T-helper 1 cell treated with Interleukin-12 subunit alpha and Interleukin-12 subunit beta and Interleukin-4 antibody, amounts not matched to agents 30 μg/mL and 1 μg/mL, for 36 hours (primary cell): ENCODE measurements around the gene AFF3.

Experiments
- H3K27ac Mint-ChIP-seq: one replicate; pipeline ENCODE4 v1.8.0; 2021; ENCODE audit warnings: mild to moderate bottlenecking, mixed read lengths
- H3K27me3 Mint-ChIP-seq: one replicate; pipeline ENCODE4 v1.8.0; 2021; ENCODE audit warnings: low read depth, mixed read lengths
- H3K36me3 Mint-ChIP-seq: one replicate; pipeline ENCODE4 v1.8.0; 2021; ENCODE audit warnings: low read depth, mixed read lengths
- H3K4me1 Mint-ChIP-seq: one replicate; pipeline ENCODE4 v1.8.0; 2021; ENCODE audit warnings: low read depth, mixed read lengths
- H3K4me3 Mint-ChIP-seq: one replicate; pipeline ENCODE4 v1.8.0; 2021; ENCODE audit warnings: mild to moderate bottlenecking, moderate library complexity, mixed read lengths
- H3K9me3 Mint-ChIP-seq: one replicate; pipeline ENCODE4 v1.8.0; 2021; ENCODE audit warnings: mixed read lengths

AFF3 gene

GRCh38 chr2:99550368-99550767, 592.0 kb downstream of the AFF3 start:
- no peaks in the 10 kb centered on the region for H3K4me1 Mint-ChIP-seq
- no peaks in the 10 kb centered on the region for H3K27me3 Mint-ChIP-seq
- no peaks in the 10 kb centered on the region for H3K9me3 Mint-ChIP-seq
- H3K36me3 Mint-ChIP-seq, result no peaks in the 10 kb centered on the region
- H3K4me3 Mint-ChIP-seq, result no peak overlapping the region
- no peak overlapping the region for H3K27ac Mint-ChIP-seq

- Mint-ChIP-seq H3K4me3 (no peak overlapping the region), H3K9me3 (no peaks in the 10 kb centered on the region), H3K27me3 (peaks cover 17% of the 10 kb centered on the region), H3K36me3 (no peaks in the 10 kb centered on the region), H3K4me1 (no peaks in the 10 kb centered on the region), H3K27ac (no peak overlapping the region)
These were observed 596.8 kb downstream of the AFF3 start for GRCh38 chr2:99545604-99546003.

- no peak overlapping the region for H3K4me3 Mint-ChIP-seq
- no peaks in the 10 kb centered on the region for H3K36me3 Mint-ChIP-seq
- H3K4me1 Mint-ChIP-seq, result no peaks in the 10 kb centered on the region
- peaks cover 17% of the 10 kb centered on the region for H3K27me3 Mint-ChIP-seq
- H3K9me3 Mint-ChIP-seq, result no peaks in the 10 kb centered on the region
- H3K27ac Mint-ChIP-seq, result no peak overlapping the region
These were observed 597.3 kb downstream of the AFF3 start for GRCh38 chr2:99545066-99545465.

- H3K9me3 Mint-ChIP-seq, result no peaks in the 10 kb centered on the region
- H3K36me3 Mint-ChIP-seq, result no peaks in the 10 kb centered on the region
- no peaks in the 10 kb centered on the region for H3K4me1 Mint-ChIP-seq
- no peak overlapping the region for H3K4me3 Mint-ChIP-seq
- H3K27me3 Mint-ChIP-seq, result peaks cover 17% of the 10 kb centered on the region
- H3K27ac Mint-ChIP-seq, result no peak overlapping the region
These were observed 597.8 kb downstream of the AFF3 start for GRCh38 chr2:99544608-99545007.

GRCh38 chr2:99543247-99543646, 599.1 kb downstream of the AFF3 start:
- no peak overlapping the region for H3K27ac Mint-ChIP-seq
- H3K4me3 Mint-ChIP-seq, result no peak overlapping the region
- no peaks in the 10 kb centered on the region for H3K9me3 Mint-ChIP-seq
- H3K27me3 Mint-ChIP-seq, result peaks cover 20% of the 10 kb centered on the region
- no peaks in the 10 kb centered on the region for H3K4me1 Mint-ChIP-seq
- H3K36me3 Mint-ChIP-seq, result no peaks in the 10 kb centered on the region

- no peaks in the 10 kb centered on the region for H3K4me1 Mint-ChIP-seq
- no peak overlapping the region for H3K27ac Mint-ChIP-seq
- H3K27me3 Mint-ChIP-seq, result peaks cover 11% of the 10 kb centered on the region
- H3K36me3 Mint-ChIP-seq, result no peaks in the 10 kb centered on the region
- no peak overlapping the region for H3K4me3 Mint-ChIP-seq
- H3K9me3 Mint-ChIP-seq, result peaks cover 4% of the 10 kb centered on the region
These were observed 604.4 kb downstream of the AFF3 start for GRCh38 chr2:99537910-99538485.

- no peaks in the 10 kb centered on the region for H3K36me3 Mint-ChIP-seq
- H3K4me3 Mint-ChIP-seq, result no peak overlapping the region
- no peaks in the 10 kb centered on the region for H3K4me1 Mint-ChIP-seq
- H3K27ac Mint-ChIP-seq, result no peak overlapping the region
- peaks cover 5% of the 10 kb centered on the region for H3K27me3 Mint-ChIP-seq
- no peaks in the 10 kb centered on the region for H3K9me3 Mint-ChIP-seq
These were observed 618.3 kb downstream of the AFF3 start for GRCh38 chr2:99524056-99524455.

GRCh38 chr2:99522157-99522556, 620.2 kb downstream of the AFF3 start:
- H3K9me3 Mint-ChIP-seq, result no peaks in the 10 kb centered on the region
- H3K4me3 Mint-ChIP-seq, result no peak overlapping the region
- H3K36me3 Mint-ChIP-seq, result no peaks in the 10 kb centered on the region
- no peak overlapping the region for H3K27ac Mint-ChIP-seq
- no peaks in the 10 kb centered on the region for H3K4me1 Mint-ChIP-seq
- peaks cover 5% of the 10 kb centered on the region for H3K27me3 Mint-ChIP-seq

- peaks cover 10% of the 10 kb centered on the region for H3K27me3 Mint-ChIP-seq
These were observed 621.6 kb downstream of the AFF3 start for GRCh38 chr2:99520813-99521212.

GRCh38 chr2:99520195-99520594, 622.2 kb downstream of the AFF3 start:
- no peaks in the 10 kb centered on the region for H3K9me3 Mint-ChIP-seq
- peaks cover 14% of the 10 kb centered on the region for H3K27me3 Mint-ChIP-seq
- H3K36me3 Mint-ChIP-seq, result no peaks in the 10 kb centered on the region
- H3K4me3 Mint-ChIP-seq, result no peak overlapping the region
- no peak overlapping the region for H3K27ac Mint-ChIP-seq
- H3K4me1 Mint-ChIP-seq, result no peaks in the 10 kb centered on the region

More at GRCh38 chr2:99520813-99521212, 621.6 kb downstream of the AFF3 start:
- H3K9me3 Mint-ChIP-seq, result no peaks in the 10 kb centered on the region
- H3K36me3 Mint-ChIP-seq, result no peaks in the 10 kb centered on the region
- no peaks in the 10 kb centered on the region for H3K4me1 Mint-ChIP-seq
- H3K27ac Mint-ChIP-seq, result no peak overlapping the region
- H3K4me3 Mint-ChIP-seq, result no peak overlapping the region

- no peaks in the 10 kb centered on the region for H3K4me1 Mint-ChIP-seq
- no peaks in the 10 kb centered on the region for H3K9me3 Mint-ChIP-seq
- no peak overlapping the region for H3K27ac Mint-ChIP-seq
- no peaks in the 10 kb centered on the region for H3K36me3 Mint-ChIP-seq
- H3K27me3 Mint-ChIP-seq, result peaks cover 10% of the 10 kb centered on the region
- no peak overlapping the region for H3K4me3 Mint-ChIP-seq
These were observed 628.0 kb downstream of the AFF3 start for GRCh38 chr2:99514357-99514756.

- Mint-ChIP-seq H3K27me3 (peaks cover 10% of the 10 kb centered on the region), H3K9me3 (no peaks in the 10 kb centered on the region), H3K36me3 (no peaks in the 10 kb centered on the region), H3K27ac (no peak overlapping the region), H3K4me1 (no peaks in the 10 kb centered on the region), H3K4me3 (no peak overlapping the region)
These were observed 630.2 kb downstream of the AFF3 start for GRCh38 chr2:99512181-99512591.

GRCh38 chr2:99509387-99509786, 633.0 kb downstream of the AFF3 start:
- H3K9me3 Mint-ChIP-seq, result no peaks in the 10 kb centered on the region
- no peaks in the 10 kb centered on the region for H3K27me3 Mint-ChIP-seq
- no peak overlapping the region for H3K27ac Mint-ChIP-seq
- H3K4me3 Mint-ChIP-seq, result no peak overlapping the region
- no peaks in the 10 kb centered on the region for H3K36me3 Mint-ChIP-seq
- no peaks in the 10 kb centered on the region for H3K4me1 Mint-ChIP-seq

- Mint-ChIP-seq H3K27me3 (no peaks in the 10 kb centered on the region), H3K36me3 (no peaks in the 10 kb centered on the region), H3K9me3 (no peaks in the 10 kb centered on the region), H3K4me3 (no peak overlapping the region), H3K27ac (no peak overlapping the region), H3K4me1 (no peaks in the 10 kb centered on the region)
These were observed 634.2 kb downstream of the AFF3 start for GRCh38 chr2:99507937-99508818.

- Mint-ChIP-seq H3K27me3 (no peaks in the 10 kb centered on the region), H3K9me3 (no peaks in the 10 kb centered on the region), H3K27ac (no peak overlapping the region), H3K4me3 (no peak overlapping the region), H3K36me3 (no peaks in the 10 kb centered on the region), H3K4me1 (no peaks in the 10 kb centered on the region)
These were observed 637.4 kb downstream of the AFF3 start for GRCh38 chr2:99504844-99505584.
